GM12865 (cell line): ENCODE measurements around the gene JOSD2.
"Not testable (repeated sequence)": the region's sequence is repeated elsewhere in the genome, so short reads cannot be mapped to it uniquely, and the experiment has no call there.

Source experiments
- DNase-seq: peaks from one replicate; pipeline ENCODE4 v3.0.0; 2010; ENCODE audit warnings: low read depth
- H3K4me3 ChIP-seq: 2 replicates; pipeline ENCODE4 v1.5.1; 2011; ENCODE audit warnings: mild to moderate bottlenecking, low read depth, low read length, control low read depth
- TF ChIP-seq, protein P1 (sequence below): IDR thresholded peaks from 2 replicates; pipeline ENCODE4 v1.5.1; 2011; ENCODE audit warnings: low read length, control low read depth, low read depth, inconsistent platforms; ENCODE audit not compliant: insufficient read depth; ENCODE audit errors: missing control alignments

Gene JOSD2

DNA sequence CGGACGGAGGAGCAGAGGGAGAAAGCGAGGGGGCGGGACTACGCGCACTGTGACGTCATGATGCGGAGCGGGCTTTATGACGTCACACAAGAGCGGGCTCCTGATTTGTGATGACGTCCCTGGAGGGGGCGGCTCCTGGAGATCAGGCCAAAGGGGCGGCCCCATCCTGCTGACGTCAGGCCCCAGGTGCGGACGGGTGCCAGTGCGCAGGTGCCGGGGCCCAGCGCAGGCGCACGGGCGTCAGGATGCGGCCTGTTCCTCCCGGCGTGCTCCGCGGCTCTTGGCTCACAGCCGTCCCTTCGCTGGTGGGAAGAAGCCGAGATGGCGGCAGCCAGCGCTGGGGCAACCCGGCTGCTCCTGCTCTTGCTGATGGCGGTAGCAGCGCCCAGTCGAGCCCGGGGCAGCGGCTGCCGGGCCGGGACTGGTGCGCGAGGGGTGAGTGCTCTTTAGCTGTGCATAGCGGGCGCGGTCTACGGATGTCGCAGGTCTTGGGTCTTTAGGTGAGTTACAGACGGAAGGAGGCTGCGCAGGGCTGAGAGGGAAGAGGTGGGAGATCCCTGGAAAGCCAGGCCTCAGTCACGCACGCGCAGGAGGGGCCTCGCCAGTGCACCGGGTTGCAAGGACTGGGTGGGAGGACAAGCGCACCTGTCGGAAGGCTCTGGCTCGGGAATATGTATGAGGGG is 34.6 kb downstream of the JOSD2 start, which contains the start of the genes EMC10 and GARIN5A:
EMC10 (plus strand) TSS at position 284 of the 683 bp plus-strand sequence; CDS start at position 322, 38 bp downstream.
GARIN5A (minus strand) TSS at position 625 of the 683 bp plus-strand sequence; CDS start at position 165, 460 bp downstream.
- TF ChIP-seq, protein P1, sequence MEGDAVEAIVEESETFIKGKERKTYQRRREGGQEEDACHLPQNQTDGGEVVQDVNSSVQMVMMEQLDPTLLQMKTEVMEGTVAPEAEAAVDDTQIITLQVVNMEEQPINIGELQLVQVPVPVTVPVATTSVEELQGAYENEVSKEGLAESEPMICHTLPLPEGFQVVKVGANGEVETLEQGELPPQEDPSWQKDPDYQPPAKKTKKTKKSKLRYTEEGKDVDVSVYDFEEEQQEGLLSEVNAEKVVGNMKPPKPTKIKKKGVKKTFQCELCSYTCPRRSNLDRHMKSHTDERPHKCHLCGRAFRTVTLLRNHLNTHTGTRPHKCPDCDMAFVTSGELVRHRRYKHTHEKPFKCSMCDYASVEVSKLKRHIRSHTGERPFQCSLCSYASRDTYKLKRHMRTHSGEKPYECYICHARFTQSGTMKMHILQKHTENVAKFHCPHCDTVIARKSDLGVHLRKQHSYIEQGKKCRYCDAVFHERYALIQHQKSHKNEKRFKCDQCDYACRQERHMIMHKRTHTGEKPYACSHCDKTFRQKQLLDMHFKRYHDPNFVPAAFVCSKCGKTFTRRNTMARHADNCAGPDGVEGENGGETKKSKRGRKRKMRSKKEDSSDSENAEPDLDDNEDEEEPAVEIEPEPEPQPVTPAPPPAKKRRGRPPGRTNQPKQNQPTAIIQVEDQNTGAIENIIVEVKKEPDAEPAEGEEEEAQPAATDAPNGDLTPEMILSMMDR = no peak
- peak; percentile 98 for DNase-seq
- H3K4me3 ChIP-seq = peak within 1 kb of the TSS; percentile 88

DNA sequence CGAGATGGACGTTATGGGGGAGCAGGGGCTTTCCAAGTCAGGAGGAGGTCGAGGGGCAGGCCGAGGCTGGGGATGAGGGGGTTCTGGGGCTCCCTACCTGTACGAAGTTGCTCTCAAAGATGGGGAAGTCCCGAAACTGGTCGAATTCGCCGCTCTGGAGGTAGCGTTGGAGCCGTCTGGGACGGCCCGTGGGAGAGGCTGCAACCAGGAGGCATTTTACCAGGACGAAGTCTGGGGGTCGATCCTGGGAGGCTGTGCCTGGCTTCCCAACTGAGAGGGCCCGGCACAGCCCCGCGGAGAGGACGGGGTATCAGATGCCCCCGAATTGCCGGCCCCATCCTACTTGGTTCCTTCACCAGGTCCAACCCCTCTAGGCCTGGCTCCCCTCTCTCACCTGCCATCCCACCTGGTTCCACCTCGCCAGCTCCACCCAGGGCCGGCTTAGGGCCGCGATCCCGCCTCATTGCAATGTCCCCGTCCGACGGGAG is 35.2 kb downstream of the JOSD2 start:
- no peak for DNase-seq
- no peak overlapping the region for H3K4me3 ChIP-seq
- TF ChIP-seq, protein P1 = no peak

DNA sequence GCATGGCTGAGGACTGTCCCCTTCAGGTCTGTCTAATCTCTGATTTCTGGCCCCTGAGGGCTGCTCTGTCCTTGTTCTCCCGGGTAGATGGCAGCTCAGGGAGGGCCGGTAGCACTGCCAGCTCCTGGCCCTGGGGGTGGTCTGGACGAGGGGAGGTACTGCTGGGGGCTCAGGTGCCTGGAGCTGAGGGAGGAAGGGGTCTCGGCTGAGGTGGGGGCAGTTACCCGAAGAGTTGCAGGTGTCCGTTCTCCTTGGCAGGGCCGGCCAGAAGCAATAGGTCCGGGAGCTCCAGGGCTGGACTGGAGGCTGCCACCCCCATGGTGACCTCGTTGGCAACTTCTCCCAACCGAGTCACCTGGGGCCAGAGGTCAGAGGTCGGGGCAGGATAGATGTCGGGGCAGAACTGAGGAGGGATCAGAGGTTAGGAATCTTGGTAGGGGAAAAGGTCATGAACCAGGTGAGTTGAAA is 35.9 kb downstream of the JOSD2 start:
- DNase-seq = no peak
- TF ChIP-seq, protein P1 = no peak

DNA sequence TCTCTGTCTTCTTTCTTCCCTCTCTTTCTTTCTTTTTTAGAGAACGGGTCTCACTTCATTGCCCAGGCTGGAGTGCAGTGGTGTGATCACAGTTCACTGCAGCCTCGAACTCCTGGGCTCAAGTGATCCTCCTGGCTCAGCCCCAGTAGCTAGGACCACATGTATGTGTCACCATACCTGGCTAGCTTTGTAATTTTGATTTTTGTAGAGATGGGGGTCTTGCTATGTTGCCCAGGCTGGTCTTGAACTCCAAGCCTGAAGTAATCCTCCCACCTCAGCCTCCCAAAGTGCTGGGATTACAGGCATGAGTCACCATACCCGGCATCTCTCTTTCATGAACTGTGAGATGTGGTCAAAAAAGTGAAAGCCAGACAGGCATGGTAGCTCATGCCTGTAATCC is 37.7 kb downstream of the JOSD2 start:
- not testable (repeated sequence) for H3K4me3 ChIP-seq, DNase-seq

More for the DNA sequence above, 35.9 kb downstream of the JOSD2 start:
- H3K4me3 ChIP-seq = no peak overlapping the region

DNA sequence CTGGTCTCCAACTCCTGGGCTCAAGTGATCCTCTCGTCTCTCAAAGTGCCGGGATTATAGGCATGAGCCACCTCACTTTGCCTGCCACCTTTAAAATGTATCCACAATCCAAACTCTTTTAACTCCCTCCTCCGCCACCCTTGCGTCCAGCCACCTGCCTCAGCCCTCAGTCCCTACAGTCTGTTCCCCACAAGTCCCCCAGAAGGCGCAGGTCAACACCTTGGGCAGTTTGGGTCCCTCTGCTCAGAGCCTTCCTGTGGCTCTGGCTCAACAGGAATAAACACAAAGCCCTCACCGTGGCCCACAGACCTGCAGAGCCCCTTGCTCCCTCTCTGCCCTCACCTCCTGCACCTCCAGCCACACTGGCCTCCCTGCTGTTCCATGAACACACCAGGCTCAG is 42.2 kb downstream of the JOSD2 start:
- no peak overlapping the region for H3K4me3 ChIP-seq
- TF ChIP-seq, protein P1 = no peak
- DNase-seq = no peak

DNA sequence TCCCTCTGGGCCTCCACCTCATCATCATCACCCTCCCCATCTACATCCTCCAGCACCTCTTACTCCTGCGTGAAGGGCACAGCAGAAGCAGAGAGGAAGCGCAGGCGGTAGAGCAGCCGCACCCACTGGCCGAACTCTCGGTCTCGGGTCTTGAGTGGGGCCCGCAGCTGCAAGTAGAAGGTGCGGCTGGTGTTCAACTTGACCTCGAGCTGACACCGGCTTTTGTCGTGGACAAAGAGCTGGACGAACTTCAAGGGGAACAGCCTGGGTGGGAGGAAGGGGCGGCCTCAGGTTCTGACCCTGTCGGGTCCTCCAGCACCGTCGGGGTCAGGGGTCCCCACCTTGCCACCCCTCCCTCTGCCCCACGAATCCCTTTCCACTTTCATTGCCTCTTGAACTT is 43.4 kb downstream of the JOSD2 start:
- no peak for DNase-seq
- TF ChIP-seq, protein P1 = no peak
- no peak overlapping the region for H3K4me3 ChIP-seq

DNA sequence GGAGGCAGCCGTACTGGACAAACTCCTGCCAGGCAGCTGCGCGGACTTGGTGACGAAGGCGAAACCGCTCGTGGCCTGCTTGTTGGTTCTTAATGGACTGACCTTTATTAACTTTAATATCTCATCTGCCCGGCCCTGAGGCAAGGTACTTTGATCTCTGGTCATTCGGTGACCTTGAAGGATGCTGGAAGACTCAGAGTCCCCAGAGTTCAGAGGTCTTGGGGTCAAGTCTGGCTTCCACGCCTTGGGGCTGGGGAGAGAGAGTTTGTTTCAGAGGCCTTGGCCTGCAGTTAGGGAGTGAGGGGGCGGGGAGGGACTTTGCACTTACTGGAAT is 44.3 kb downstream of the JOSD2 start:
- H3K4me3 ChIP-seq = no peak overlapping the region
- TF ChIP-seq, protein P1 = no peak
- DNase-seq = no peak
